ENCODE measurements around the gene MTREX.

Gene MTREX

GRCh38 chr5:55469839-55470238, 162.1 kb downstream of the MTREX start:
- TF ChIP-seq TAF1 (IDR thresholded peaks at IDR 0.05; ENCODE audit: low read depth): no peak
- TF ChIP-seq, protein P1, sequence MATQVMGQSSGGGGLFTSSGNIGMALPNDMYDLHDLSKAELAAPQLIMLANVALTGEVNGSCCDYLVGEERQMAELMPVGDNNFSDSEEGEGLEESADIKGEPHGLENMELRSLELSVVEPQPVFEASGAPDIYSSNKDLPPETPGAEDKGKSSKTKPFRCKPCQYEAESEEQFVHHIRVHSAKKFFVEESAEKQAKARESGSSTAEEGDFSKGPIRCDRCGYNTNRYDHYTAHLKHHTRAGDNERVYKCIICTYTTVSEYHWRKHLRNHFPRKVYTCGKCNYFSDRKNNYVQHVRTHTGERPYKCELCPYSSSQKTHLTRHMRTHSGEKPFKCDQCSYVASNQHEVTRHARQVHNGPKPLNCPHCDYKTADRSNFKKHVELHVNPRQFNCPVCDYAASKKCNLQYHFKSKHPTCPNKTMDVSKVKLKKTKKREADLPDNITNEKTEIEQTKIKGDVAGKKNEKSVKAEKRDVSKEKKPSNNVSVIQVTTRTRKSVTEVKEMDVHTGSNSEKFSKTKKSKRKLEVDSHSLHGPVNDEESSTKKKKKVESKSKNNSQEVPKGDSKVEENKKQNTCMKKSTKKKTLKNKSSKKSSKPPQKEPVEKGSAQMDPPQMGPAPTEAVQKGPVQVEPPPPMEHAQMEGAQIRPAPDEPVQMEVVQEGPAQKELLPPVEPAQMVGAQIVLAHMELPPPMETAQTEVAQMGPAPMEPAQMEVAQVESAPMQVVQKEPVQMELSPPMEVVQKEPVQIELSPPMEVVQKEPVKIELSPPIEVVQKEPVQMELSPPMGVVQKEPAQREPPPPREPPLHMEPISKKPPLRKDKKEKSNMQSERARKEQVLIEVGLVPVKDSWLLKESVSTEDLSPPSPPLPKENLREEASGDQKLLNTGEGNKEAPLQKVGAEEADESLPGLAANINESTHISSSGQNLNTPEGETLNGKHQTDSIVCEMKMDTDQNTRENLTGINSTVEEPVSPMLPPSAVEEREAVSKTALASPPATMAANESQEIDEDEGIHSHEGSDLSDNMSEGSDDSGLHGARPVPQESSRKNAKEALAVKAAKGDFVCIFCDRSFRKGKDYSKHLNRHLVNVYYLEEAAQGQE (IDR thresholded peaks at IDR 0.05; ENCODE audit: low read depth): no peak
- no peak for TF ChIP-seq FOXM1 (IDR thresholded peaks at IDR 0.05; ENCODE audit: borderline replicate concordance, low read depth)
- TF ChIP-seq EGR1 (IDR thresholded peaks at IDR 0.05): no peak
- TF ChIP-seq EP300 (IDR thresholded peaks at IDR 0.05; ENCODE audit: borderline replicate concordance): no peak
- TF ChIP-seq, protein P2, sequence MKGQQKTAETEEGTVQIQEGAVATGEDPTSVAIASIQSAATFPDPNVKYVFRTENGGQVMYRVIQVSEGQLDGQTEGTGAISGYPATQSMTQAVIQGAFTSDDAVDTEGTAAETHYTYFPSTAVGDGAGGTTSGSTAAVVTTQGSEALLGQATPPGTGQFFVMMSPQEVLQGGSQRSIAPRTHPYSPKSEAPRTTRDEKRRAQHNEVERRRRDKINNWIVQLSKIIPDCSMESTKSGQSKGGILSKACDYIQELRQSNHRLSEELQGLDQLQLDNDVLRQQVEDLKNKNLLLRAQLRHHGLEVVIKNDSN (IDR thresholded peaks at IDR 0.05): no peak
- TF ChIP-seq TCF12 (IDR thresholded peaks at IDR 0.05; ENCODE audit: low read depth): no peak
- no peak for TF ChIP-seq YY1 (IDR thresholded peaks at IDR 0.05; ENCODE audit: low read depth)
- TF ChIP-seq CEBPB (IDR thresholded peaks at IDR 0.05): no peak
- no peak for TF ChIP-seq NFIC (IDR thresholded peaks at IDR 0.05)

DNA sequence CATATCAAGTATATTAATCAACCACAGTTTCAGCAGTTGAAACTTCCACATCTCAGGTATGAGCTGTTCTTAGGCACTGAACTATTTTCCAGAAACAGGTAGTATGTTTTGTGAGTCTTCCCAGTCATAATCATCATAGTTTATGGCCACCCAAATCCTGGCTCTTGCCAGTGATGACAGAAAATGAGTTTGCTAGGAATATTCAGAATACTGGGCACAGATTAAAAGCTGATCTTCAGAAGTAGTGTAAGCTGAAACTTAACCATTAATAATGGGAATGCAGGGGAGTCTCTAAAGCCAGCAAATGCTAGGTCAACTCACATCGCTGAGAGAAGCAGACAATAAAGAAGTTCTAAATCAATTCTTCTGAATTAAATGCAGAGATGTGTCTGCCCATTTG, 162.5 kb downstream of the MTREX start:
- no peak for TF ChIP-seq ZBTB7A (IDR thresholded peaks at IDR 0.05; ENCODE audit: low read depth)
- no peak for TF ChIP-seq EGR1 (IDR thresholded peaks at IDR 0.05)
- no peak for TF ChIP-seq NFIC (IDR thresholded peaks at IDR 0.05)
- TF ChIP-seq TEAD4 (IDR thresholded peaks at IDR 0.05): no peak
- no peak for TF ChIP-seq YY1 (IDR thresholded peaks at IDR 0.05; ENCODE audit: low read depth)
- TF ChIP-seq EP300 (IDR thresholded peaks at IDR 0.05; ENCODE audit: borderline replicate concordance): no peak

GRCh38 chr5:55471468-55471867, 163.7 kb downstream of the MTREX start:
- TF ChIP-seq EP300 (IDR thresholded peaks at IDR 0.05; ENCODE audit: borderline replicate concordance) (no peak), TEAD4 (IDR thresholded peaks at IDR 0.05) (no peak), ZBTB7A (IDR thresholded peaks at IDR 0.05; ENCODE audit: low read depth) (no peak), TAF1 (IDR thresholded peaks at IDR 0.05; ENCODE audit: low read depth) (no peak), NFIC (IDR thresholded peaks at IDR 0.05) (no peak), MAX (IDR thresholded peaks at IDR 0.05) (no peak), RAD21 (IDR thresholded peaks at IDR 0.05; ENCODE audit: low read depth) (no peak)
- TF ChIP-seq, protein P1 (IDR thresholded peaks at IDR 0.05; ENCODE audit: low read depth): no peak

DNA sequence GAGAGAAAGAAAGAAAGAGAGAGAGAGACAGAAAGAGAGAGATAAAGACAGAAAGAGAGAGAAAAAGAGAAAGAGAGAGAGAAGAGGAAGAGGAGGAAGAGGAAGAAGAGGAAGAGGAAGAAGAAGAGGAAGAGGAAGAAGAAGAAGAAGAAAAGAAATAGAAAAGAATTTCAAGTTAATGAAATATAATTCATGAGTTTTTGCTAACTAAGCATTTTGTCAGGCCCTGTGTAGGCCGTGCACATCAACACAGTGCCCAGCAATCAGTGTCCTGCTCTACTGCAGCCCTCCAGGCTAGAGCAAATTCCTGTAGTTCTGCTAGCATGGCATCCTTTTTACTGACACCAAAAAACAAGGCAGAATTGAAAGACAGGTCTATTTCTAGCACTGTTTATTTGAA, 164.9 kb downstream of the MTREX start:
- no peak for TF ChIP-seq CREB1 (IDR thresholded peaks at IDR 0.05; ENCODE audit: low read depth)
- no peak for TF ChIP-seq TAF1 (IDR thresholded peaks at IDR 0.05; ENCODE audit: low read depth)
- no peak for TF ChIP-seq RAD21 (IDR thresholded peaks at IDR 0.05; ENCODE audit: low read depth)
